Fibroblast of skin of right biceps (primary cell): ENCODE results near the gene MARCKS.
A peak's percentile ranks its signal among the peaks of the same experiment; 100 is the strongest.

Experiments used
- DNase-seq: peaks from one replicate; pipeline ENCODE4 v3.0.0-alpha.2; 2013

The MARCKS gene

GRCh38 chr6:113856625-113857555, at the start of gene MARCKS:
TSS of gene MARCKS (plus strand) at chr6:113857345. CDS start at chr6:113857746, 401 bp downstream.
- peak; percentile 95 for DNase-seq

GRCh38 chr6:113809826-113810225, 47.3 kb upstream of the MARCKS start:
- no peak for DNase-seq

GRCh38 chr6:113813142-113813541, 44.0 kb upstream of the MARCKS start:
- DNase-seq = peak; percentile 94

GRCh38 chr6:113818578-113818977, 38.6 kb upstream of the MARCKS start:
- DNase-seq = no peak

- no peak for DNase-seq
Measured at GRCh38 chr6:113819169-113819830, 37.8 kb upstream of the MARCKS start.

- peak; percentile 67 for DNase-seq
Measured at GRCh38 chr6:113820761-113821160, 36.4 kb upstream of the MARCKS start.

GRCh38 chr6:113821445-113821844, 35.7 kb upstream of the MARCKS start:
- DNase-seq = no peak

- no peak for DNase-seq
Measured at GRCh38 chr6:113823916-113824315, 33.2 kb upstream of the MARCKS start.

- peak; percentile 36 for DNase-seq
Measured at GRCh38 chr6:113824411-113824810, 32.7 kb upstream of the MARCKS start.

GRCh38 chr6:113824866-113825265, 32.3 kb upstream of the MARCKS start:
- DNase-seq = no peak

- DNase-seq = peak; percentile 92
Measured at GRCh38 chr6:113825781-113826180, 31.4 kb upstream of the MARCKS start.

GRCh38 chr6:113828984-113829695, 28.0 kb upstream of the MARCKS start:
- no peak for DNase-seq

GRCh38 chr6:113829696-113830045, 27.5 kb upstream of the MARCKS start:
- DNase-seq = peak; percentile 86

- no peak for DNase-seq
Measured at GRCh38 chr6:113830140-113830539, 27.0 kb upstream of the MARCKS start.

GRCh38 chr6:113833537-113833936, 23.6 kb upstream of the MARCKS start:
- peak; percentile 93 for DNase-seq

GRCh38 chr6:113837170-113837569, 20.0 kb upstream of the MARCKS start:
- DNase-seq = no peak

- DNase-seq = peak; percentile 94
Measured at GRCh38 chr6:113842165-113842564, 15.0 kb upstream of the MARCKS start.

GRCh38 chr6:113843500-113844073, 13.6 kb upstream of the MARCKS start:
- DNase-seq = peak; percentile 46

- DNase-seq = peak; percentile 49
Measured at GRCh38 chr6:113846577-113846976, 10.6 kb upstream of the MARCKS start.

GRCh38 chr6:113847447-113847846, 9.7 kb upstream of the MARCKS start:
- peak; percentile 88 for DNase-seq

- no peak for DNase-seq
Measured at GRCh38 chr6:113848280-113848679, 8.9 kb upstream of the MARCKS start.

GRCh38 chr6:113848811-113849210, 8.3 kb upstream of the MARCKS start:
- DNase-seq = no peak

- DNase-seq = no peak
Measured at GRCh38 chr6:113853252-113853651, 3.9 kb upstream of the MARCKS start.
